Left renal pelvis (tissue), 4 donors: Measurements from ENCODE around the gene POMT2. TPM values are rescaled to one million over a fixed set of nuclear protein-coding genes. Genes with fewer than 3 reads are reported as not detected.

Experiments used
- DNase-seq, 4 donors: peaks; one replicate each; pipeline ENCODE4 v3.0.0-alpha.2; 2013; ENCODE audit warnings: low read depth in 4 of 4, low spot score in 3 of 4
- polyA plus RNA-seq, 4 donors: library from polyadenylated mRNA; unstranded; fragments of 120-200 nt; gene quantifications; one replicate each; pipeline ENCODE4 v1.2.1, GENCODE V29; 2013; ENCODE audit not compliant: insufficient read length in 4 of 4

POMT2 gene
- polyA plus RNA-seq, 4 donors, result 32.8 to 52.3 (median 42.2) TPM

DNA sequence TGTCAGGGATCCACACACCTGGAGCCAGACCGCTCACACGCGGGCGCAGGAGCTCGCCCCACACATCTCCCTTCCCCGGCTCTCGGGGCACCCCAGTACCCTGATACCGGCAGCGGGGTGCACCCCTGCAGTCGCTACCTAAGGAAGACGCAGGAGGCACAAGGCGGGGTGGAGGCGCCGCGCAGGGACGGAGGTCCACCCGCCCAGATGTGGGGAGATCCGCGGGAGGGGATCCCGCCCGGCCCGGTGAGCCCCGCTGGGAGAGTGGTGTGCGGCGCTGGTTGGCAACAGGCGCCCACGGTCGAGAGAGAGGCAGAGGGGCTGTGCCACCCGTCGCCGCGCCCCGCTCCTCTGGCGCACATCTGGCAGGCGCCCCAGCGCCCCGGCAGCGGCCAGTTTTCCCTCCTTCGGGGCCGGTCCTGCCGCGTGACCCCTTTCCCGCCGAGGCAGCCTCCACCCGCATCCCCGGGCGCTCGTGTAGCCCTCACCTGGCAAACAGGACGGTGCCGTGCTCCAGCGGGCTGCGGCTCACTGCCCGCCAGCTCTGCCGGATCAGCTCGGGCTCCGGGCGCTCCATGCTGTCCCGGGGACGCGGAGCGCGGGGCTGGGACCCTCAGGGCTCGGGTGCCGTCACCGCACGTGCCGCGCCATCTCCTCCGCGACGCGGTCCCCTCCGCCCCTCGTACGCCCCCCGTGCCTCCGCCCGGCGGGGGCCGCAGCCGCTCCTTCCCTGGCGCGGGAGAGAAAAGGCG is 50.1 kb downstream of the POMT2 start:
- DNase-seq, result no peak

DNA sequence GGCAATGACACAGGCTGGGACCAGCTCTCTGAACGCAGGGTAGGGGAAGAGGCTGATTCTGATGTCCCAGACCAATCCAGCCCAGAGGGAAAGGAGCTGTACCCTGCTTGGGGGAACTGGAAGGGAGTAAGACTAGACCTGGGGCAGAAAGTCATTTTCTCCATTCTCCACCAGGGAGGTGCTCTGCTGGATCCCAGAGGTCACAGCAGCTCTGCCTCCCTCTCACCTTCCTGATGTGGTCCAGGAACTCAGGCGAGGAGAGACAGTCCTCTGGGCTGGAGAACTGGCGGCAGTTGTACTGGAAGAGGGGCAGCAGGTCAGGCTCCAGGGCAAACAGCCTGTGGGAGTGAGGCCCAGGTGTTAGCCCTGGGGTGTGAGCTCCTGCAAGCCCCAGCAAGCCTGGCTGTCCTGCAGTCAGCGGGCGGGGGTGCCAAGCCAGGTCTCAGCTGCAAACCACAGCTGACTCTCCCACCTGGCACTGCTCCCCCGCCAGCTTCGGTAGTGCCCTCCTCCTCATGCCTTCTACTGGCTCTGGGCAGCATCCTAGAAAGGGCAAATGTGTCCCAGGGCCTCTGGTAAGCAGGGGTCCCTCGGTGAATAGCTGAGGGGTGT is 51.6 kb downstream of the POMT2 start:
- no peak for DNase-seq

DNA sequence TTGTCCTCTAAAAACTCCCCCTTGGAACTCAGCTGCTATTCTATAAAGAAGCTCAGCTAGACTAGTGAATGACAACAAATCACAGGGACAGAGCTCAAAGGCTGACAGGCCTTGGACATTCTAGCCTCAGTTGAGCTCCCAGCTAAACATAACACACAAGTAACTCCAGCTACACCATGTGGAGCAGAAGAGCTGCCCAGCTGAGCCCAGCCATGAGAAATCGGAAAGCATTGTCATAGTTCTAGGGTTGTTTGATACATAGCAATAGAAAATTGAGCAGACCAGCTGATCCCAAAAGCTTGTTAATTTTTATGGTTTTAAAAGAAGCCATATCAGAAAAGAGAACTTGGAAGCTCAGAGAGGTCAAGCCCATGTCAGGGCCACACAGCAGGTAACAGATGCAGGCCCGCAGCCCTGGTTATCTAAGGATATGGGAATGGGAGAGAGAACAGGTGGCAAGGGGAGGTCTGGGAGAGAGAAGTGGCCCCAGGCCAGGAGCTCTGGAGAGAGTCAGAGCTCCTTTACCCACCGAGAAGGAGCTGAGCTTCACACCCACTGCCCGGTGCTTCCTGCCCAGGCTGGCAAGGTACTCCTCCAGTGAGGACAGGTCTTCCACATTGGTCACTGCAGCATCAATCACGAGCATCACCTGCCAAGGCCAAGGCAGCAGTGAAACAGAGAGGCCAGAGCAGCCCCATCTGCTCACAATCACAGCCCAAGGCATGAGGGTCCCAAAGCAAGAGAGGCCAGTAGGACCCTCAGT is 52.6 kb downstream of the POMT2 start:
- no peak for DNase-seq

DNA sequence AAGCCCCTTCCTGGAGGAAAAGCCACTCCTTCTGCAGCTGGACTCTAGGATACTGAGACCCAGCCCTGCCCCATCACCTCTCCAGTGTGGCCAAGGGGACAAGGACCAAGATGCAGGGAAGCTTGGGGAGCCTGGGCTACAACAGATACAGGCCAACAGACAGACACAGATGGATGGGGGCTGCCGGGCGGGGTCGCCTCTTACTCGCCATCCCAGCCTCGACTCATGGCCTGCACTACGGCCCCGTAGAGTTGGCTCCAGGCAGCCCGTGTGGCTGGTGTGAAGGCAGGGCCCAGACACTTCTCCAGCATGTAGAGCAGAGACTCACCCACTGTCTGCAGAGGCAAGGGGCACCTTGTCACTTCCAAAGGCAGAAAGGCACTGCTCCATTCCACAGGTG is 54.3 kb downstream of the POMT2 start:
- DNase-seq, result no peak

GRCh38 chr14:77265561-77266335 is 54.9 kb downstream of the POMT2 start:
- DNase-seq, result no peak

DNA sequence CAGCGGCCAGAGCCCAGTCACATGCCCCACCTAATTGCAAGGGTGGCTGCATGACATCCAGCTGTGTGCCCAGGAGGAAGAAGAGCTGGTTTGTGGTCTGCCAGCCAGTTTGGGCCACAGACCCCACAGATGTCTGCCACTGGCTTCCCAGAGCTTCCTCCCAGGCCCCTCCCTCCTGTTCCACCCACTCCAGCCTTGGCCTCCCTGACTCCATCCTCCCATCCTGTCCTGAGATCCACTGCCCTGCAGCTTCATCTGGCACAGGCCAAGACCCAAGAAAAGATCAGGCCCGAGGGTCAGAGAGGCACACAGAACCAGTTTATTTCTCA is 55.5 kb downstream of the POMT2 start:
- DNase-seq, result no peak

- DNase-seq, result no peak
Observed at GRCh38 chr14:77264466-77265186, 56.1 kb downstream of the POMT2 start.

DNA sequence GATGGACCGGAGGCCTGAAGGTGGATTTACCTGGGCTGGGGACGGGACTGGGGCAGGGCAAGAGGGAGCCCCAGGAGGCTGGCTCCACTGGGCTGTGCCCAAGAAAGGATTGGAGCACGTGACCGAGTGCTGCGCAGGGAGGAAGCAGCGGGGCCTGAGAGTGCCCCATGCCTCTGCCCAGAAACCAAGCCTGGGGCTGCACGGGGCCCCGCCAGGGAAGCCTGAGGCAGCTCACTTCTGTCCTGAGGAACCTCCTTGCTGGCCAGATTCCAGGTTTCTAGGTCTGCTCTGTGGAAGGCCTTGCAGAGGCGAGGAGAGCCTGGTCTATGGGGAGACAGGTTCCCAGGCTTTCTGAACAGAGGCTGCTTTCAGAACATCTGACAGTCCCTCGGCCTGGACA is 60.1 kb downstream of the POMT2 start:
- DNase-seq, result no peak

GRCh38 chr14:77260199-77260598 is 60.5 kb downstream of the POMT2 start:
- no peak for DNase-seq

DNA sequence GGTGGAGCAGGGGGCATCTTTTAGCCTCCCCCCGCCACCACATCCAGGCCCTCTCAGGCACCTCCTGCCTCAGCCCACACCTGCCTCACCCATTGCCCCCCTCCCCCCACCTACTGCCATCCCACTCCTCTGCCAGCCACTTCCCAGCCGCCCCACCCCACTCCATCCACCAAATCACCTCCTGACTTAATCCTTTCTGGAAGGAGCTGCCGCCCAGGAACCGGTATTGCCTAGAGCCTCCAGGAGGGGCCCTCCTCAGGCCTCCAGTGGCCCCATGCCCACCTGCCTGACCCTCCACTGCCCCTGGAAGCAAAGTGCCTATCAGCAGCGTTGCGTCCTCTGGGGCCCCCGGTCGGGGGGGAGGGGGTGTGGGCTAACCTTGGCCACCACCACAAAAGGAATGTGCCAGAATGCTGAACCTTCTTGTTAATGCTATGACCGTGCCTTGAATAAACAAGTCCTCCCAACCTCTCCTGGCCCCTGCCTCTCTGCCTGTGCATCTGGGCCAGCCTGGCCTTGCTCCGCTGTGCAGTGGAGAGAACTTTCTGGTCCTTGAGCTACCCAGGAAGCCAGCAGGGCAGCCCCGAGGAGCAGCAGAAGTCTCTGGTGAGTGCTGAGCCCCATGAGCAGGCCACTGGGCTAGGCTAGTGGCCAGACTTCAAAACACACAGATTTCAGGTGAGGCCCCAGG is 61.5 kb downstream of the POMT2 start:
- no peak for DNase-seq

- no peak for DNase-seq
Observed at GRCh38 chr14:77258566-77258965, 62.1 kb downstream of the POMT2 start.

DNA sequence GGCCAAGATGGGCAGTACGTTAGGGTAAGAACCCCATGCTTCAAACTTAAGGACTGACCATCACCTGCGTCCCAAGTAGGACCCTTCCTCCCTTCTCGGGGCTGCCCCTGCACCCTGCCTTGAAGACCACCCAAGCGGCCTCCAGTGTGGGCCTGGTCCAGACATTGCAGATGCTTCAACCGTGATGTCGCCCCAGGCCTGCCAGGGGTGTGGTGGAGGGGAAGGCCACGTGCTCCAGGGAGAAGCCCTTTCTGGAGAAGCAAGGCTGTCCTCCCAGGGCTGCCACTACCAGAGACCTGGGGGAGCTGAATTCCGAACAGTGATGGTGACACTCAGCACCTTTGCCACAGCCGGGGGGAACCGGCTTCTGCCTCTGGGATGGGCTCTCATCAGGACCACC is 63.0 kb downstream of the POMT2 start:
- DNase-seq, result no peak

DNA sequence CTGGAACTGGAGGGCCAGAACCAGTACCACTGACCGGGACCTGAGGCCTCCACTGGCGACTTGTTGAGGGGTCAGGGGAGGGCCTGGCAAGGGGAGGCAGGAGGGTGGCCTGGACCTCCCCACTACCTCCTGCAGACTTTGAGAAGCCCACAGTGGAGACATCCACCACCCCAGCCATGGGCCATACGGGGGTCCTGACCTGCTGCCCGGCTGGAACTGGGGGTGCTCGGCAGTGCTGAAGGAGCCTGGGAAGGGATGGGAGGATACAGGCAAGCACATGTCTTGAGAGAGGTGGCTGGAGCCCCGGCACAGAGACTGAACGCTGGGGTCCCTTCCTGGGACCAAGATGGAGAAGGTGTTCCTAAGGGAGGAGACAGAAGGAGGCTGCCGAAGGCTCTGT is 64.0 kb downstream of the POMT2 start:
- DNase-seq, result no peak

DNA sequence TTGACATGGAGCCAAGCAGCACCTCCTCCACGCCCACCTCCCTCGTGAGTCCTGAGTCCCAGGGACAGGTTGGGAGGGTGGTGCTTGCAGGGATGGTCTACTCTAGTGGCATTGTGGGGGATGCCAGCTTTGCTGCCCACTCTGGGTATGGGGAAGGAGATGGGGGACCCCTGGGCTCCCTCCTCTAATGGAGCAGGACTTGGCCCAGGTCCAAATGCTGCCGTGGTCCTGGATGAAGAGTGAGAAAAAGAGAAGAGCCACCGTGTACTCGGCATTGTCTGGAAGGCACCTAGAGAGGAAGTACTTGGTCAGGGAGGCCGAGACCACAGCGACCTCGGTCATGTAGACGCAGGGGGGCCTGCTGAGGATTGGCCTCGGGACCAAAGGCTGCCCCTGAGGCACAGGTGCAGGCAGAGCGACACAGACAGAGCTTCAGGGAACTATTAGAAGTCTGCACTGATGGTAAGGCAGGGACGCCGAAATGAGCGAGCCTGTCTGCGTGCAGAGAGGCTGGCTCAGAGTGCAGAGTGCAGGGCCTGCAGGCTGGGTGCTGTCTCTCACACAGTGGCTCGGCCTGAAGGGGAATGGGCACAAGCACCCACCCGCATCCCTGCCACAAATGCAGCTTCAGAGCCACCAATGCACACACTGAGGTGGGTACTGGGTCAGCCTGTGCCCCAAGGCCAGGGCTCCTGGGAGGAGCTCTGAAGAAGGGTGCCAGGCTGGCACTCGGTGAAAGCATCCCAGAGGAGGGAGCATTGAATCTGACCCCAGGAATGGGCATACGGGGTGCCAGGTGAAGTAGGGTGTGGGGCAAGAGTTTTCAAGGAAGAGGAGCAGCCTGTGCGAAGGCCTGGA is 67.1 kb downstream of the POMT2 start:
- no peak for DNase-seq

GRCh38 chr14:77251870-77252269 is 68.8 kb downstream of the POMT2 start:
- DNase-seq, result no peak

- DNase-seq, result no peak
Observed at GRCh38 chr14:77250927-77251326, 69.8 kb downstream of the POMT2 start.

- no peak for DNase-seq
Observed at GRCh38 chr14:77249286-77249685, 71.4 kb downstream of the POMT2 start.

DNA sequence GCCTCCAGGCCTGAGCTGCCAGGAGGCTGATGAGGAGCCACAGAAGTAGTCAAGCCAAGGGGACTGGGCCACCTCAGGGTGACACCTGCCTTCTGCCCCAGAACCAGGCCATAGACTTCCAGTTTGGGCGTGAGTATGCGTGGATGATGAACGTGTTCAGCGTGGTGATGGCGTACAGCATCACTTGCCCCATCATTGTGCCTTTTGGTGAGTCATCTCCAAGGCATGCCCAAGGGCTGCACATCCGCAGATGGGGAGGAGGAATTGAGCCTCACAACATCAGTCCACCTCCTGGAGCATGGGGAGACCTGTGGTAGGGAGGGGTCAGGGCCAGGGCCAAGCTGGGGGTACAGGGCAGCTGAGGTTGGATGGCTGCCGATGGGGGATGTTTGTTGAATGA is 72.0 kb downstream of the POMT2 start:
- DNase-seq, result no peak

DNA sequence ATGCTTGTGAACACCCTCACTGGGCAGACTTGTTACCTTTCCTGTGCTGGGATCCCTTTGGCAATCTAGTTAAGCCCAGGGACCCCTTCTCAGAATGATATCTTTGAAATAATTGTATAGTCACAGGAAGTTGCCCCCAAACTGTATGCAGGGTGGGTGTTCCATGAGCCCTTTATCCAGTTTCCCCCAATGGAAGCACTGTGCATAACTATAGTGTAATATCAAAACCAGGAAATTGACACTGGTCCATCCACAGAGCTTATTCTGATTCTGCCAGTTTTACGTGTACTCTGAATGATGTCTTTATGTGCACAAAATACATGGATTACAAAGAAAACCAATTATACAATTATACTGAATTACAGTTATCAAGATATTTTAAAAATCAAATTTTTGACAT is 73.9 kb downstream of the POMT2 start:
- no peak for DNase-seq
